H1 (cell line): ENCODE results near the gene PDE4B.

Source experiments
- CHD2 ChIP-seq: IDR thresholded peaks from 2 replicates; pipeline ENCODE4 v1.6.1; 2012; ENCODE audit warnings: low read length, improper control_type of control experiment
- EP300 ChIP-seq, 2 experiments: IDR thresholded peaks; 1 replicate in 1 of 2; 2 replicates in 1 of 2; pipeline ENCODE4 v1.6.1; 2011 to 2012; ENCODE audit warnings: low read depth in 2 of 2, low read length in 2 of 2, mild to moderate bottlenecking in 2 of 2, borderline replicate concordance in 1 of 2, inconsistent platforms in 1 of 2, moderate library complexity in 1 of 2
- EZH2 ChIP-seq: fragments of 200-600 bp; sonication (generic); IDR thresholded peaks from 2 replicates; pipeline ENCODE4 v1.7.1; 2012; ENCODE audit warnings: low read depth, mild to moderate bottlenecking, moderate library complexity, low read length, inconsistent platforms; ENCODE audit not compliant: severe bottlenecking
- FOSL1 ChIP-seq: IDR thresholded peaks from 2 replicates; pipeline ENCODE4 v1.6.1; 2011; ENCODE audit warnings: mild to moderate bottlenecking, low read depth, low read length, moderate library complexity; ENCODE audit not compliant: insufficient read depth
- GABPA ChIP-seq: IDR thresholded peaks from 2 replicates; pipeline ENCODE4 v1.6.1; 2011; ENCODE audit warnings: mild to moderate bottlenecking, low read length, moderate library complexity, borderline replicate concordance; ENCODE audit not compliant: insufficient read depth
- NANOG ChIP-seq: IDR thresholded peaks from 2 replicates; pipeline ENCODE4 v1.6.1; 2011; ENCODE audit warnings: low read length, low read depth, mild to moderate bottlenecking, inconsistent platforms; ENCODE audit not compliant: insufficient read depth, poor library complexity, severe bottlenecking
- POLR2A ChIP-seq, 2 experiments: IDR thresholded peaks; 1 replicate in 1 of 2; 2 replicates in 1 of 2; pipeline ENCODE4 v1.6.1; 2011; ENCODE audit warnings: low read depth in 2 of 2, low read length in 2 of 2, mild to moderate bottlenecking in 2 of 2; ENCODE audit errors: control extremely low read depth in 1 of 2
- POLR2AphosphoS5 ChIP-seq: IDR thresholded peaks from 2 replicates; pipeline ENCODE4 v1.6.1; 2011; ENCODE audit warnings: low read depth, low read length
- SIN3A ChIP-seq, 2 experiments: IDR thresholded peaks in 1 of 2; conservative IDR thresholded peaks in 1 of 2; 2 replicates each; pipeline ENCODE4 v1.6.1; 2011 to 2012; ENCODE audit warnings: low read length in 2 of 2, improper control_type of control experiment in 1 of 2, low read depth in 1 of 2, mild to moderate bottlenecking in 1 of 2
- SRF ChIP-seq: IDR thresholded peaks from 2 replicates; pipeline ENCODE4 v1.6.1; 2011; ENCODE audit warnings: mild to moderate bottlenecking, low read depth, low read length, moderate library complexity
- USF2 ChIP-seq: IDR thresholded peaks from 2 replicates; pipeline ENCODE4 v1.6.1; 2011; ENCODE audit warnings: low read length, improper control_type of control experiment
- YY1 ChIP-seq: IDR thresholded peaks from 2 replicates; pipeline ENCODE4 v1.6.1; 2011; ENCODE audit warnings: low read depth, mild to moderate bottlenecking, low read length
- ZNF274 ChIP-seq: IDR thresholded peaks from 2 replicates; pipeline ENCODE4 v1.7.0; 2012; ENCODE audit warnings: low read length, borderline replicate concordance; ENCODE audit errors: extremely low read depth
- TF ChIP-seq, protein P1 (sequence below), 3 experiments: IDR thresholded peaks; 1 replicate in 2 of 3; 2 replicates in 1 of 3; pipeline versions ENCODE4 v1.5.1 to v1.6.1; 2011; ENCODE audit warnings: low read length in 3 of 3, mild to moderate bottlenecking in 3 of 3, inconsistent platforms in 2 of 3, low read depth in 1 of 3, moderate library complexity in 1 of 3; ENCODE audit not compliant: insufficient read depth in 1 of 3; ENCODE audit errors: control extremely low read depth in 1 of 3

DNA sequence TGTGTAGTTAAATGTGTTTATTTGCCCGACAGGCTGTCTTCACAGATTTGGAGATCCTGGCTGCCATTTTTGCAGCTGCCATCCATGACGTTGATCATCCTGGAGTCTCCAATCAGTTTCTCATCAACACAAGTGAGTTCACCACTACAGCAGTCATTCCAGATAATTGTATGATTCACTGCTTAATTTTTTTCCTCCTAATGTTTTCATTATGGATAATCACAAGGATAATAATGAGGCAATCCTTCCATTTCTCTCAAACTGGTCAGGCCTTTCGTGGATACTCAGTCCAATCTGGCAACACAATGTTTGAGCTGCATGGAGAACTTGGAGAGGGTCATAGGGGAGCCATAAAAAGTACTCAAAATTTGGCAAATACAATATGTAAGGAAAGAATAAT is 572.9 kb downstream of the PDE4B start:
- TF ChIP-seq GABPA = no peak
- TF ChIP-seq POLR2AphosphoS5 = no peak
- TF ChIP-seq, protein P1, sequence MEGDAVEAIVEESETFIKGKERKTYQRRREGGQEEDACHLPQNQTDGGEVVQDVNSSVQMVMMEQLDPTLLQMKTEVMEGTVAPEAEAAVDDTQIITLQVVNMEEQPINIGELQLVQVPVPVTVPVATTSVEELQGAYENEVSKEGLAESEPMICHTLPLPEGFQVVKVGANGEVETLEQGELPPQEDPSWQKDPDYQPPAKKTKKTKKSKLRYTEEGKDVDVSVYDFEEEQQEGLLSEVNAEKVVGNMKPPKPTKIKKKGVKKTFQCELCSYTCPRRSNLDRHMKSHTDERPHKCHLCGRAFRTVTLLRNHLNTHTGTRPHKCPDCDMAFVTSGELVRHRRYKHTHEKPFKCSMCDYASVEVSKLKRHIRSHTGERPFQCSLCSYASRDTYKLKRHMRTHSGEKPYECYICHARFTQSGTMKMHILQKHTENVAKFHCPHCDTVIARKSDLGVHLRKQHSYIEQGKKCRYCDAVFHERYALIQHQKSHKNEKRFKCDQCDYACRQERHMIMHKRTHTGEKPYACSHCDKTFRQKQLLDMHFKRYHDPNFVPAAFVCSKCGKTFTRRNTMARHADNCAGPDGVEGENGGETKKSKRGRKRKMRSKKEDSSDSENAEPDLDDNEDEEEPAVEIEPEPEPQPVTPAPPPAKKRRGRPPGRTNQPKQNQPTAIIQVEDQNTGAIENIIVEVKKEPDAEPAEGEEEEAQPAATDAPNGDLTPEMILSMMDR (IDR thresholded peaks at IDR 0.05; ENCODE audit: control extremely low read depth in 1 of 3, insufficient read depth in 1 of 3, low read depth in 1 of 3, low read length in 3 of 3) = no peak
- no peak for TF ChIP-seq EZH2
- TF ChIP-seq POLR2A (IDR thresholded peaks at IDR 0.05; ENCODE audit: control extremely low read depth in 1 of 2, low read depth in 2 of 2, low read length in 2 of 2) = no peak
- no peak for TF ChIP-seq SIN3A (conservative IDR thresholded peaks at IDR 0.05 in 1 of 2, IDR thresholded peaks at IDR 0.05 in 1 of 2; ENCODE audit: low read depth in 1 of 2, low read length in 2 of 2)
- no peak for TF ChIP-seq FOSL1
- no peak for TF ChIP-seq USF2
- no peak for TF ChIP-seq NANOG
- no peak for TF ChIP-seq CHD2
- TF ChIP-seq YY1 = no peak
- TF ChIP-seq ZNF274 = no peak
- TF ChIP-seq EP300 (IDR thresholded peaks at IDR 0.05; ENCODE audit: borderline replicate concordance in 1 of 2, low read depth in 2 of 2, low read length in 2 of 2) = no peak
- TF ChIP-seq SRF = no peak
